Esophagus muscularis mucosa (tissue), 3 donors: Measurements from ENCODE around the gene RPS17.

ENCODE experiments used
- POLR2A ChIP-seq: fragments of 450-650 bp; IDR thresholded peaks from one replicate; pipeline ENCODE4 v1.6.1; 2017; ENCODE audit warnings: antibody characterized with exemption, moderate library complexity, mild to moderate bottlenecking, low read depth
- POLR2AphosphoS5 ChIP-seq, 2 donors: sonication (generic); formaldehyde crosslinking; IDR thresholded peaks; one replicate each; pipeline ENCODE4 v1.6.1; 2017; ENCODE audit warnings: antibody characterized with exemption in 2 of 2
- TF ChIP-seq, protein P1 (sequence below), 3 experiments: fragments of 200-600 bp in 2 of 3; fragments of 450-650 bp in 1 of 3; sonication (generic) in 2 of 3; IDR thresholded peaks; one replicate each; pipeline ENCODE4 v1.5.1; 2017 to 2019; ENCODE audit warnings: antibody characterized with exemption in 3 of 3, mild to moderate bottlenecking in 2 of 3, moderate library complexity in 1 of 3

DNA sequence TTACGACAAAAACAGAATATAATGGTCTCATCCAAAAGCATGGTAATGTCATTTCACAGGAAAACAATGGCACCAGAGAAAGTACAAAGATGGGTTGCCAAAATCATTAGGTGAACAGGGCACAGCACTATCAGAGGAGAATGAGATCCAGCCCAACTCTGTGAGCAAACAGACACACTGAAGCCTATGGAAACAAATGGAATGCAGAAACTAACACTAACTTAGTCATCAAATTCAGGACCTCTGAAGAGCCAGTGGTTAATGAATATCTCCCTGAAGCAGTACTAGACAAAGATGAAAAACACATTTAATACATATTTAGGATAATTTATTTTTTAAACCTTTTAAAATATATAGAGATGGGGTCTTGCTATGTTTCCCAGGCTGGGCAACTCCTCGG lies 14.6 kb upstream of the RPS17 start:
- TF ChIP-seq, protein P1, sequence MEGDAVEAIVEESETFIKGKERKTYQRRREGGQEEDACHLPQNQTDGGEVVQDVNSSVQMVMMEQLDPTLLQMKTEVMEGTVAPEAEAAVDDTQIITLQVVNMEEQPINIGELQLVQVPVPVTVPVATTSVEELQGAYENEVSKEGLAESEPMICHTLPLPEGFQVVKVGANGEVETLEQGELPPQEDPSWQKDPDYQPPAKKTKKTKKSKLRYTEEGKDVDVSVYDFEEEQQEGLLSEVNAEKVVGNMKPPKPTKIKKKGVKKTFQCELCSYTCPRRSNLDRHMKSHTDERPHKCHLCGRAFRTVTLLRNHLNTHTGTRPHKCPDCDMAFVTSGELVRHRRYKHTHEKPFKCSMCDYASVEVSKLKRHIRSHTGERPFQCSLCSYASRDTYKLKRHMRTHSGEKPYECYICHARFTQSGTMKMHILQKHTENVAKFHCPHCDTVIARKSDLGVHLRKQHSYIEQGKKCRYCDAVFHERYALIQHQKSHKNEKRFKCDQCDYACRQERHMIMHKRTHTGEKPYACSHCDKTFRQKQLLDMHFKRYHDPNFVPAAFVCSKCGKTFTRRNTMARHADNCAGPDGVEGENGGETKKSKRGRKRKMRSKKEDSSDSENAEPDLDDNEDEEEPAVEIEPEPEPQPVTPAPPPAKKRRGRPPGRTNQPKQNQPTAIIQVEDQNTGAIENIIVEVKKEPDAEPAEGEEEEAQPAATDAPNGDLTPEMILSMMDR (IDR thresholded peaks at IDR 0.05) = no peak
- TF ChIP-seq POLR2A (no peak), POLR2AphosphoS5 (IDR thresholded peaks at IDR 0.05) (no peak)
